ENCODE measurements around the gene PLA2G4E. TPM values are rescaled to one million over a fixed set of nuclear protein-coding genes. Genes with fewer than 3 reads are reported as not detected.

The PLA2G4E gene
- total and polyA plus RNA-seq, 2 experiments from 2014 or later: 0.06 TPM; not detected in 1

GRCh38 chr15:42009474-42009873 is 11.4 kb downstream of the PLA2G4E start:
- no peaks in the 10 kb centered on the region for H3K27me3 ChIP-seq
- no peak overlapping the region for H3K27ac ChIP-seq
- H3K9me3 ChIP-seq (ENCODE audit: low read depth): no peaks in the 10 kb centered on the region
- no peak overlapping the region for H3K4me3 ChIP-seq
- no peak for TF ChIP-seq CTCF (IDR thresholded peaks at IDR 0.05; ENCODE audit: low read depth, low read length)
- DNase-seq (ENCODE audit: low read depth in 1 of 2, low spot score in 1 of 2): no peak
- H3K4me1 ChIP-seq (ENCODE audit: low read depth): peaks cover 4% of the 10 kb centered on the region
- no peaks in the 10 kb centered on the region for H3K36me3 ChIP-seq

- no peak for TF ChIP-seq CTCF (IDR thresholded peaks at IDR 0.05; ENCODE audit: low read depth, low read length)
- H3K9me3 ChIP-seq (ENCODE audit: low read depth): no peaks in the 10 kb centered on the region
Observed at GRCh38 chr15:42009022-42009421, 11.8 kb downstream of the PLA2G4E start.

GRCh38 chr15:42007386-42007785 is 13.5 kb downstream of the PLA2G4E start:
- Histone ChIP-seq H3K4me3 (no peak overlapping the region), H3K4me1 (ENCODE audit: low read depth) (peaks cover 4% of the 10 kb centered on the region), H3K27ac (no peak overlapping the region), H3K36me3 (no peaks in the 10 kb centered on the region), H3K9me3 (ENCODE audit: low read depth) (no peaks in the 10 kb centered on the region), H3K27me3 (no peaks in the 10 kb centered on the region)
- no peak for TF ChIP-seq CTCF (IDR thresholded peaks at IDR 0.05; ENCODE audit: low read depth, low read length)
- no peak for DNase-seq (ENCODE audit: low read depth in 1 of 2, low spot score in 1 of 2)

More at GRCh38 chr15:42009022-42009421, 11.8 kb downstream of the PLA2G4E start:
- H3K4me3 ChIP-seq: no peak overlapping the region
- H3K36me3 ChIP-seq: no peaks in the 10 kb centered on the region
- no peak overlapping the region for H3K27ac ChIP-seq
- DNase-seq (ENCODE audit: low read depth in 1 of 2, low spot score in 1 of 2): no peak
- H3K27me3 ChIP-seq: no peaks in the 10 kb centered on the region
- peaks cover 4% of the 10 kb centered on the region for H3K4me1 ChIP-seq (ENCODE audit: low read depth)

GRCh38 chr15:42002333-42002732 is 18.5 kb downstream of the PLA2G4E start:
- H3K4me3 ChIP-seq: no peak overlapping the region
- H3K4me1 ChIP-seq (ENCODE audit: low read depth): no peaks in the 10 kb centered on the region
- no peak for TF ChIP-seq CTCF (IDR thresholded peaks at IDR 0.05; ENCODE audit: low read depth, low read length)
- H3K27ac ChIP-seq: no peak overlapping the region
- H3K36me3 ChIP-seq: no peaks in the 10 kb centered on the region
- no peaks in the 10 kb centered on the region for H3K9me3 ChIP-seq (ENCODE audit: low read depth)
- no peaks in the 10 kb centered on the region for H3K27me3 ChIP-seq
- no peak for DNase-seq (ENCODE audit: low read depth in 1 of 2, low spot score in 1 of 2)

- TF ChIP-seq CTCF (IDR thresholded peaks at IDR 0.05; ENCODE audit: low read depth, low read length): no peak
- H3K27me3 ChIP-seq: no peaks in the 10 kb centered on the region
- H3K36me3 ChIP-seq: no peaks in the 10 kb centered on the region
- no peak overlapping the region for H3K4me3 ChIP-seq
- no peak for DNase-seq (ENCODE audit: low read depth in 1 of 2, low spot score in 1 of 2)
- no peaks in the 10 kb centered on the region for H3K9me3 ChIP-seq (ENCODE audit: low read depth)
- H3K27ac ChIP-seq: no peak overlapping the region
- H3K4me1 ChIP-seq (ENCODE audit: low read depth): no peaks in the 10 kb centered on the region
Observed at GRCh38 chr15:42001236-42001635, 19.6 kb downstream of the PLA2G4E start.

Measured in cardiac muscle cell (in vitro differentiated cells and primary cell).